HG02938 (cell line): Measurements from ENCODE around the gene SNHG17.
"Not testable (repeated sequence)": the region's sequence is repeated elsewhere in the genome, so short reads cannot be mapped to it uniquely, and the experiment has no call there.

Experiments used
- ATAC-seq: cut with Tn5 transposase; IDR thresholded peaks from one replicate; pipeline ENCODE4 v1.9.1; 2021; ENCODE audit warnings: mild to moderate bottlenecking, moderate library complexity; ENCODE audit not compliant: unreplicated experiment

The SNHG17 gene

GRCh38 chr20:38421915-38422314 is 13.2 kb downstream of the SNHG17 start:
- ATAC-seq: no peak

GRCh38 chr20:38420388-38421085 is 14.6 kb downstream of the SNHG17 start:
- no peak for ATAC-seq

DNA sequence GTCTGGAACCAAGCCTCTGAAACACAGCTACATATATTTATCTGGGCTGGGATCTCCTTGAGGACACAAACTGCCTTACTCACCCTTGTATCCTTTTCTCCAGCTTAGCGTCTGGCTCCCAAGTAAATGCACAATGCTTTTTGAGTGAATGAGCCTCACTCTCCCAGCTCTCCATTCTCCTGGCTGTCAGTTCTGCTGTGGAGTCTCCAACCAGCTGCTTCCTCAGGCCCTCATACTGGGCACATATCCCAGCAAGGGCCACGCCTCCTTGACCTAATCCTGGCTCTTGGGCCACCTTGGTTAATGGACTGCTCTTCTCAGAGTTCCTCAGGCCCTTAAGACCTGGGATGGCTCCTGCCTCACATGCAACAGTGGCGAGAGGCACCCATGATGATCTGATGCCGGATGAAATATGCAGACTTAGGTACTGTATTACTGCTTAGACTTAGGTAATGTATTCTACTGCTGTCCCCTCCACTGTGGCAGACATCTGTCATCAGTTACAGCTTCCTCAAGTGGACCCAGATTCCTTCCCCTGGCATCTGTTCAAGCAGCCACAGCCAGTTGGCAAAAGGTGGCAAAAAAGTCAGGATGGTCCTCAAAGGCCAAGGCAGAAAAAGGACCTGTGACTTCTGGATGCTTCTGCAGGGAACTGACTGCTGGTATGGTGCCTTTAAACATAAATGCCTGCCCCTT is 16.5 kb downstream of the SNHG17 start:
- no peak for ATAC-seq

DNA sequence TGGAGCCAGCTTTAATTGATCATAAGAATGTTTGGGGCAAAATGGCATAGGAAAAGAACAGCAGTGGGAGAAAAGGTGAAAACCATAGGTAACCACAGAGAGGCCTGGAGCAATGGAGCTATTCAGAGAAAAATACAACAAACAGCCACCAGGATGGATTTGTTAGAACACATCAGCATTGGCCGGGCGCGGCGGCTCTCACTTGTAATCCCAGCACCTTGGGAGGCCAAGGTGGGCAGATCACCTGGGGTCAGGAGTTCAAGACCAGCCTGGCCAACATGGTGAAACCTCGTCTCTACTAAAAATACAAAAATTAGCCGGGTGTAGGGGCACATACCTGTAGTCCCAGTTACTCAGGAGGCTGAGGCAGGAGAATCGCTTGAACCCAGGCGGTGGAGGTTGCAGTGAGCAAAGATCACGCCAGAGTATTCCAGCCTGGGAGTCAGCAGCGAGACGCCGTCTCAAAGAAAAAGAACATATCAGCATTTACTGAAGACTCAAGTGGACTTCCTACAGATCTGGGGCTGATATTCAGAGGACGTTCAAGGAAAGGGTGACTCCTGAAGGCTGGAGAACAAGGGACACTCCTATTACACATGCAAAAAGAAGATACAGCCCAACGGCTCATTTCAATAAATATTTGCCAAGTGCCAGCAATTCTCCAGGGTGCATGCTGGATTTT is 20.2 kb downstream of the SNHG17 start:
- no peak for ATAC-seq

GRCh38 chr20:38412877-38413577 is 22.1 kb downstream of the SNHG17 start:
- ATAC-seq: no peak

- ATAC-seq: not testable (repeated sequence)
These were observed 27.3 kb downstream of the SNHG17 start for GRCh38 chr20:38407822-38408221.

GRCh38 chr20:38407321-38407720 is 27.8 kb downstream of the SNHG17 start:
- no peak for ATAC-seq

DNA sequence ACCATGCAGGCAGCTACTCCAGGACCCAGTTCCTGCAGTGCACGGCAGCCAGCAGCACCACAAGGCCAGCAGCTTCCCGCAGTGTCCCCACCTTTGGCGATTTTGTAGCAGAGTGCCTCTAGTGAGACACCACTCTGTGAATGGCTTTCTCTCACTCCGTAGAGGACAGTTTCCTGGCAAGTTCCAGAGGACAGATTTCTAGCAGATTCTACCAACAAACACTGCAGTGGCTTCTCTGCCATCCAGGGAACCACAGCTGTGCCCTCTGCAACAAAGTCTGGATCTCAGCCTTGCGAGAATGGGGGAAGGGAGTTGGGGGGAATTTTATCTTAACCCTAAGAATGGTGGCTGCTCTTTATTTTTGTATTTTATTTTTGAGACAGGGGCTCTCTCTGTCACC is 28.7 kb downstream of the SNHG17 start:
- no peak for ATAC-seq

- ATAC-seq: no peak
These were observed 30.0 kb downstream of the SNHG17 start for GRCh38 chr20:38405132-38405531.

DNA sequence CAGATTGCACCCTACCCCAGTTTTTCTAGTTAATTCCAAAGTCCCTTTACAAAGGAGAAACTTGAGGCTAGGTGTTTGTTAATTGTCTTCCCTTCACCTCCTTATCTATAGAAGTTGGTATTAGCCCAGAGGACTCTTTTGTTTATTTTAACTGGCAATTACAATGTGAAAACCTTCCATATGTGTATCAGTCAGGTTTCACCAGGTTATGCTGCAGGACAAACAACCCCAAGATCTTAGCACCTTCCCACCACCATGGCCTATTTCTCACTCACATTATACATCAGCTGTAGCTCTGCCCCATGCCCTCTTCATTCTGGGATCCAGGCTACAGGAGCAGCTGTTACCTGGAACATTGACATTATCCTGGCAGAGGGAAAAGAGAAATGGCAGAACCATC is 31.1 kb downstream of the SNHG17 start:
- no peak for ATAC-seq

DNA sequence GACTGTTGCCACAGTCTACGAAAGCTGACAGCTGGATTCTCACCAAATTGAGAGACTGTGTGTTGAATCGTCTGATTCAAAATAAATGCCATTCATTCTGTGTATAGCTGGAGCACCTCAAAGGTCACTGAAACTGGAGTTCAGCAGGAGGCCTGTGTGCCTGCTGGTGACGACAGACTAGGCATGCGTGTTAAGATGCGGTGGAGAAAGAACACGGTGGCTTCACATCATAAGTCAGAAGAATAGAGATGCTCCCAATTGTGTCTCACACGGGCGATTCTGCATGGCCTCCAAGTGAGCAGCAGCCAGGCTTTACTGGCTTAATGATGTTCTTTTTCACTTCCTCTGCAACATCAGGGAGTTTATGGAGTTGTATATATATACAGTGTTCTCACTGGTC is 32.3 kb downstream of the SNHG17 start:
- ATAC-seq: no peak

GRCh38 chr20:38402089-38402488 is 33.0 kb downstream of the SNHG17 start:
- no peak for ATAC-seq

GRCh38 chr20:38395751-38396395 is 39.3 kb downstream of the SNHG17 start:
- ATAC-seq: not testable (repeated sequence)

- no peak for ATAC-seq
These were observed 40.0 kb downstream of the SNHG17 start for GRCh38 chr20:38395165-38395564.

DNA sequence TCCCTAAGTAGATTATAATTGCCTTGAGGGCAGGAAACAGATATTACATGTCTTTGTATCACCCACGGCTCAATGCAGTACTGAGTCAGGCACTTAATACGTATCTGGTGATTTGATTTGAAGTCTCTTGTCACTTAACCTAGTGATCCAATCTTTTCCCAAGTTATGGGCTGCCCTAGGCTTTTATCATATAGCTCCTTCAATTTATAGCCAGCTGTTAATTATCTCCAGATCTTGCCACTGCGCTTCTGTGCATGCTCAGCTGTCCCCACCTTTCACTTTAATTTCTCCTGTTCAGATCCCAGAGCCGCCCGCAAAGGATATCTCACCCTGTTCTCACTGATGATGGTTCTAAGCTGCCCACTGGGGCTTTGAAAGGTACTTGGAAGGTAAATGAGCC is 41.9 kb downstream of the SNHG17 start:
- ATAC-seq: no peak

GRCh38 chr20:38392356-38392755 is 42.8 kb downstream of the SNHG17 start:
- no peak for ATAC-seq

DNA sequence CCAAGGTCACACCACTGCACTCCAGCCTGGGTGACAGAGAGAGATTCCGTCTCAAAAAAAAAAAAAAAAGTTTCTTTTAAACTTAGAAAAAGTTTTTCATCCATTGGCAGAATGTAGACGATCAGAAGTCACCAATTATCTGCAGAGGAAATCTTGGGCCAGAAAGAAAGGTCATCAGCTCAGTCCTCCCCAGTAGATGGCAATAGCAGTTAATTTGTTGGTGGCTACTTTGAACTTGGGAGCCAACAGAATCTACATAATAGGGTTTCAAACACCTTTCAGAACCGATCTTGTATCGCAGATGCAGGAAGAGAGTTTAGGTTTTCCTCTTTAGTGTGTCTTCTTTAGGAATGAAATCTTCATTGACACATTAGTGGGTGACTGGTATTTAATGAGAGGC is 47.2 kb downstream of the SNHG17 start:
- ATAC-seq: no peak

DNA sequence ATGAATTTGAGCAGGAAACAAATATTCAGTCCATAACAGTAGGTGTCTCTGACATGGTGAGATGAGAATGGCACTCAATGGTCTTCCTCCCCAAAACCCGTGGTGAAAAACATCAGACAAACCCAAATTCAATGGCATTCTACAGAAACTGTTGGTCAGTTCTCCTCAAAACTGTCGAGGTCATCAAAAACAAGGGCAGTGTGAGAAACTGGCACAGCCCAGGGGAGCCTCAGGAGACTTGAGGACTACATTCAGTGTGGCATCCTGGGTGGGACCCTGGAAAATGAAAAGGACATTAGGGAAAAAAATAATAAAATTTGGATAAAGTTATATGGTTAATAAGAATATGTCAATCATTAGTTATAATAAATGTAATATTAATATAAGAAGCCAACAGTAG is 48.3 kb downstream of the SNHG17 start:
- ATAC-seq: no peak

- ATAC-seq: no peak
These were observed 49.1 kb downstream of the SNHG17 start for GRCh38 chr20:38386004-38386403.

- ATAC-seq: no peak
These were observed 52.0 kb downstream of the SNHG17 start for GRCh38 chr20:38383147-38383546.

DNA sequence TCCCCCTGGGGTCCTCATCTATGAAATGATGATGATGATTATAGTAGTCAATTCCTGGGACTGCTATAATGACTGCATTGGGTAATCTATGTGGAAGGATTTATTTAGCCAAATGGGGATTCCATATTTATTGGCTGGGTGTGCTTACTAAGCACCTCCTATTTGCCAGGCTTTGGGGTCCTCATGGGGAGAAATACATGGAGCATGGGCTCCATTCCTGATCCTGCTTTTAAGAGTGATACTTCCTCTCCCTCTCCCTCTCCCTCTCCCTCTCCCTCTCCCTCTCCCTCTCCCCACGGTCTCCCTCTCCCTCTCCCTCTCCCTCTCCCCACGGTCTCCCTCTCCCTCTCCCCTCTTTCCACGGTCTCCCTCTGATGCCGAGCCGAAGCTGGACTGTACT is 57.3 kb downstream of the SNHG17 start:
- ATAC-seq: not testable (repeated sequence)
